GM12891 (cell line): ENCODE measurements around the gene STAP2.

Experiments used
- DNase-seq: peaks from one replicate; pipeline ENCODE4 v3.0.0; 2011; ENCODE audit warnings: low spot score; ENCODE audit not compliant: insufficient read length
- FAIRE-seq: peaks from 2 replicates; lab custom pipeline; 2011; peaks lifted over from hg19 to GRCh38; lab: Jason Lieb, UNC
- PAX5 ChIP-seq: IDR thresholded peaks from 2 replicates; pipeline ENCODE4 v1.6.1; 2011; ENCODE audit warnings: low read length, moderate library complexity, mild to moderate bottlenecking; ENCODE audit not compliant: insufficient read depth, severe bottlenecking
- POLR2A ChIP-seq: IDR thresholded peaks from 2 replicates; pipeline ENCODE4 v1.6.1; 2011; ENCODE audit warnings: low read depth, low read length, control low read depth
- POLR2AphosphoS5 ChIP-seq: IDR thresholded peaks from 2 replicates; pipeline ENCODE4 v1.6.1; 2011; ENCODE audit warnings: low read depth, low read length, control low read depth
- POU2F2 ChIP-seq: IDR thresholded peaks from 2 replicates; pipeline ENCODE4 v1.6.1; 2011; ENCODE audit warnings: low read depth, mild to moderate bottlenecking, control low read depth, low read length, moderate library complexity
- SPI1 ChIP-seq: IDR thresholded peaks from 2 replicates; pipeline ENCODE4 v1.6.1; 2011; ENCODE audit warnings: low read depth, low read length, control low read depth
- TAF1 ChIP-seq: IDR thresholded peaks from 2 replicates; pipeline ENCODE4 v1.6.1; 2011; ENCODE audit warnings: low read depth, low read length, control low read depth

STAP2 gene

GRCh38 chr19:4370418-4371041, 31.9 kb upstream of the STAP2 start:
- DNase-seq (no peak), FAIRE-seq (no peak)
- TF ChIP-seq SPI1, result no peak
- no peak for TF ChIP-seq TAF1
- no peak for TF ChIP-seq POLR2AphosphoS5
- no peak for TF ChIP-seq POU2F2
- 0 out of 2 replicates have a peak, but pooled peaks have one; percentile 3 for TF ChIP-seq POLR2A

- 0 out of 2 replicates have a peak, but pooled peaks have one; percentile 5 for TF ChIP-seq POLR2AphosphoS5
- peak; percentile 31 for TF ChIP-seq PAX5
- TF ChIP-seq SPI1, result no peak
- TF ChIP-seq TAF1, result no peak
- TF ChIP-seq POLR2A, result no peak
- TF ChIP-seq POU2F2, result no peak; the same call in 1 of the 2 replicates
- peak; percentile 97 for FAIRE-seq
- DNase-seq, result peak; percentile 66
These were observed 31.2 kb upstream of the STAP2 start for GRCh38 chr19:4369888-4370260.

GRCh38 chr19:4369109-4369887, 30.7 kb upstream of the STAP2 start:
- TF ChIP-seq SPI1, result peak; percentile 66
- peak; percentile 62; the same call in 1 of the 2 replicates for TF ChIP-seq POU2F2
- TF ChIP-seq TAF1, result no peak
- TF ChIP-seq PAX5, result peak; percentile 54
- TF ChIP-seq POLR2A, result no peak
- 0 out of 2 replicates have a peak, but pooled peaks have one; percentile 26 for TF ChIP-seq POLR2AphosphoS5
- FAIRE-seq (no peak), DNase-seq (peak; percentile 65)

- peak; percentile 81 for TF ChIP-seq SPI1
- TF ChIP-seq POLR2AphosphoS5, result peak; percentile 28; the same call in 1 of the 2 replicates
- TF ChIP-seq POLR2A, result no peak
- 0 out of 2 replicates have a peak, but pooled peaks have one; percentile 36 for TF ChIP-seq POU2F2
- peak; percentile 87 for FAIRE-seq
- DNase-seq, result no peak
These were observed 29.6 kb upstream of the STAP2 start for GRCh38 chr19:4368128-4368820.

- no peak for FAIRE-seq
- TF ChIP-seq POLR2AphosphoS5 (no peak), SPI1 (no peak), POLR2A (no peak), PAX5 (no peak), TAF1 (no peak), POU2F2 (no peak)
- DNase-seq, result no peak
These were observed 29.1 kb upstream of the STAP2 start for GRCh38 chr19:4367781-4368127.

GRCh38 chr19:4367336-4367723, 28.7 kb upstream of the STAP2 start:
- DNase-seq, result no peak
- no peak for FAIRE-seq

GRCh38 chr19:4366666-4367335, 28.2 kb upstream of the STAP2 start:
- DNase-seq (no peak), FAIRE-seq (no peak)
- TF ChIP-seq POU2F2 (no peak), POLR2AphosphoS5 (no peak), PAX5 (no peak), TAF1 (no peak), POLR2A (no peak), SPI1 (no peak)

More at GRCh38 chr19:4367336-4367723, 28.7 kb upstream of the STAP2 start:
- TF ChIP-seq TAF1 (no peak), SPI1 (no peak), POLR2A (no peak), PAX5 (no peak), POU2F2 (no peak), POLR2AphosphoS5 (no peak)

GRCh38 chr19:4365791-4366665, 27.4 kb upstream of the STAP2 start:
- FAIRE-seq, result no peak
- DNase-seq, result no peak
- TF ChIP-seq POU2F2 (no peak), TAF1 (no peak)

- no peak for TF ChIP-seq TAF1
- no peak for TF ChIP-seq POU2F2
- TF ChIP-seq POLR2A, result no peak
- TF ChIP-seq POLR2AphosphoS5, result no peak
- no peak for FAIRE-seq
- no peak for DNase-seq
These were observed 26.7 kb upstream of the STAP2 start for GRCh38 chr19:4365341-4365740.
